Testis (tissue), 5 donors: ENCODE measurements around the gene ATAD3C. TPM values are rescaled to one million over a fixed set of nuclear protein-coding genes. Genes with fewer than 3 reads are reported as not detected.

ENCODE experiments used
- DNase-seq: peaks from one replicate; pipeline ENCODE4 v3.0.0-alpha.2; 2019
- H3K27ac ChIP-seq, 2 donors: fragments of 200-600 bp; sonication (generic); one replicate each; pipeline ENCODE4 v1.5.1; 2019
- H3K27me3 ChIP-seq: fragments of 200-600 bp; sonication (generic); one replicate; pipeline ENCODE4 v1.5.1; 2019
- H3K36me3 ChIP-seq: fragments of 200-600 bp; sonication (generic); one replicate; pipeline ENCODE4 v1.5.1; 2017; ENCODE audit warnings: low read depth; ENCODE audit errors: missing control alignments
- H3K4me1 ChIP-seq: fragments of 200-600 bp; sonication (generic); one replicate; pipeline ENCODE4 v1.5.1; 2019
- H3K4me3 ChIP-seq, 2 donors: fragments of 200-600 bp; sonication (generic); one replicate each; pipeline ENCODE4 v1.5.1; 2017 to 2019
- H3K9me3 ChIP-seq: fragments of 200-600 bp; sonication (generic); one replicate; pipeline ENCODE4 v1.5.1; 2017
- POLR2A ChIP-seq: fragments of 450-650 bp; IDR thresholded peaks from one replicate; pipeline ENCODE4 v1.6.1; 2017; ENCODE audit warnings: antibody characterized with exemption, mild to moderate bottlenecking, moderate library complexity
- WGBS, 2 donors: methylation state at CpG; one replicate each; pipeline ENCODE4 v1.1.5; 2018; 5-methylcytosine and 5-hydroxymethylcytosine counted together
- intact Hi-C: fragments of 100-400 bp; cut with DNase I; formaldehyde crosslinking; loops from one replicate; pipeline ENCODE4 v1.15.1; 2023; ENCODE audit warnings: low total_unique reads
- long read RNA-seq, 2 donors: transcript quantifications; one replicate each; lab custom pipeline, GENCODE V29; 2026
- polyA plus RNA-seq: library from polyadenylated mRNA; stranded (reverse); fragments of 350-450 nt; fragmentation: Illumina TruSeq; extraction: RNeasy Lipid Tissue Mini Kit (QIAGEN cat#74804); gene quantifications from one replicate; pipeline ENCODE4 v1.2.3, GENCODE V29; 2014; ENCODE audit warnings: low read depth, low replicate concordance; ENCODE audit not compliant: insufficient read depth
- total RNA-seq, 2 donors: library from RNA; depleted of rRNA; stranded (reverse); fragments of >200 nt; gene quantifications; one replicate each; pipeline ENCODE4 v1.2.3, GENCODE V29; 2016
- TF ChIP-seq, protein P1 (sequence below), 3 experiments: fragments of 450-650 bp in 2 of 3; fragments of 200-600 bp in 1 of 3; sonication (generic) in 1 of 3; IDR thresholded peaks; one replicate each; pipeline ENCODE4 v1.5.1; 2016 to 2019; ENCODE audit warnings: antibody characterized with exemption in 3 of 3, mild to moderate bottlenecking in 2 of 3, moderate library complexity in 1 of 3

The ATAD3C gene, protein sequence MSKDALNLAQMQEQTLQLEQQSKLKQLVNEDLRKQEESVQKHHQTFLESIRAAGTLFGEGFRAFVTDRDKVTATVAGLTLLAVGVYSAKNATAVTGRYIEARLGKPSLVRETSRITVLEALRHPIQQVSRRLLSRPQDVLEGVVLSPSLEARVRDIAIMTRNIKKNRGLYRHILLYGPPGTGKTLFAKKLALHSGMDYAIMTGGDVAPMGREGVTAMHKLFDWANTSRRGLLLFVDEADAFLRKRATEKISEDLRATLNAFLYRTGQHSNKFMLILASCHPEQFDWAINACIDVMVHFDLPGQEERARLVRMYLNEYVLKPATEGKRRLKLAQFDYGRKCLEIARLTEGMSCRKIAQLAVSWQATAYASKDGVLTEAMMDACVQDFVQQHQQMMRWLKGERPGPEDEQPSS
- total RNA-seq (1 to 10 TPM; 1.3 to 3.0 TPM), polyA plus RNA-seq (1.5 TPM)
- long read RNA-seq, donor 1 = 0 reads
- long read RNA-seq, donor 2 = 0 reads

DNA sequence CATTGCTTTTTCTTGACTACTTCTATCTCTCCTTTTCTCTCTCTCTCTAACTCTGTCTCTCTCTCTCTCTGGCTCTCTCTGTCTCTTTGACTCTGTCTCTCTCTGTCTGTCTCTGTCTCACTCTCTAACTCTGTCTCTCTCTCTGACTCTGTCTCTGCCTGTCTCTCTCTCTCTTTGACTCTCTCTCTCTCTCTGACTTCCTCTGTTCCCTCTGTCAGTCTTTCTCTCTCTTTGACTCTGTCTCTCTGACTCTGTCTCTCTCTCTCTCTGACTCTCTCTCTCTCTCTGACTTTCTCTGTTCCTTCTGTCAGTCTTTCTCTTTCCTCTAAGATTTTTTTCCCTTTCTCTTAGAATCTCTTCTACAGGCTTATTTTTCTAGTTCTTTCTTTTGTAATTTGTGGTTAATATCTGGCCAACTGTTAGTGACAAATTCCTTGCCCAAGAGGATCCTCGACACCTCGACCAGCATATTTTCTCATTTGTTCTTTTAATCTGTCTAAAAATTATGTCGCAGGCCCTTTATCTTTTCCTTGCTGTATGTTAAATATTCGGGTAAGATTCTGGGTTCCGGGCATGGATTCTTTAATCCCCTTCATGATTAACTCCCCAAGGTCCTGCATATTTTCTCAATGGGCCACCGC lies at the start of gene ATAD3C:
Gene ATAD3C, plus strand, starts transcription at position 591 of the 641 bp plus-strand sequence. CDS start 995 bp downstream, outside the sequence.
- DNase-seq = no peak
- intact Hi-C loops = no loop called here
- Histone ChIP-seq H3K27me3 (no peaks in the 10 kb centered on the region), H3K4me1 (no peaks in the 10 kb centered on the region), H3K27ac (no peak within 1 kb of the TSS), H3K9me3 (no peaks in the 10 kb centered on the region), H3K36me3 (no peaks in the 10 kb centered on the region), H3K4me3 (no peak within 1 kb of the TSS)
- 85 to 88% methylated on average over 6 of the region's 6 CpGs for WGBS, 2 donors
- TF ChIP-seq, protein P1, sequence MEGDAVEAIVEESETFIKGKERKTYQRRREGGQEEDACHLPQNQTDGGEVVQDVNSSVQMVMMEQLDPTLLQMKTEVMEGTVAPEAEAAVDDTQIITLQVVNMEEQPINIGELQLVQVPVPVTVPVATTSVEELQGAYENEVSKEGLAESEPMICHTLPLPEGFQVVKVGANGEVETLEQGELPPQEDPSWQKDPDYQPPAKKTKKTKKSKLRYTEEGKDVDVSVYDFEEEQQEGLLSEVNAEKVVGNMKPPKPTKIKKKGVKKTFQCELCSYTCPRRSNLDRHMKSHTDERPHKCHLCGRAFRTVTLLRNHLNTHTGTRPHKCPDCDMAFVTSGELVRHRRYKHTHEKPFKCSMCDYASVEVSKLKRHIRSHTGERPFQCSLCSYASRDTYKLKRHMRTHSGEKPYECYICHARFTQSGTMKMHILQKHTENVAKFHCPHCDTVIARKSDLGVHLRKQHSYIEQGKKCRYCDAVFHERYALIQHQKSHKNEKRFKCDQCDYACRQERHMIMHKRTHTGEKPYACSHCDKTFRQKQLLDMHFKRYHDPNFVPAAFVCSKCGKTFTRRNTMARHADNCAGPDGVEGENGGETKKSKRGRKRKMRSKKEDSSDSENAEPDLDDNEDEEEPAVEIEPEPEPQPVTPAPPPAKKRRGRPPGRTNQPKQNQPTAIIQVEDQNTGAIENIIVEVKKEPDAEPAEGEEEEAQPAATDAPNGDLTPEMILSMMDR (IDR thresholded peaks at IDR 0.05) = no peak
- TF ChIP-seq POLR2A = no peak

DNA sequence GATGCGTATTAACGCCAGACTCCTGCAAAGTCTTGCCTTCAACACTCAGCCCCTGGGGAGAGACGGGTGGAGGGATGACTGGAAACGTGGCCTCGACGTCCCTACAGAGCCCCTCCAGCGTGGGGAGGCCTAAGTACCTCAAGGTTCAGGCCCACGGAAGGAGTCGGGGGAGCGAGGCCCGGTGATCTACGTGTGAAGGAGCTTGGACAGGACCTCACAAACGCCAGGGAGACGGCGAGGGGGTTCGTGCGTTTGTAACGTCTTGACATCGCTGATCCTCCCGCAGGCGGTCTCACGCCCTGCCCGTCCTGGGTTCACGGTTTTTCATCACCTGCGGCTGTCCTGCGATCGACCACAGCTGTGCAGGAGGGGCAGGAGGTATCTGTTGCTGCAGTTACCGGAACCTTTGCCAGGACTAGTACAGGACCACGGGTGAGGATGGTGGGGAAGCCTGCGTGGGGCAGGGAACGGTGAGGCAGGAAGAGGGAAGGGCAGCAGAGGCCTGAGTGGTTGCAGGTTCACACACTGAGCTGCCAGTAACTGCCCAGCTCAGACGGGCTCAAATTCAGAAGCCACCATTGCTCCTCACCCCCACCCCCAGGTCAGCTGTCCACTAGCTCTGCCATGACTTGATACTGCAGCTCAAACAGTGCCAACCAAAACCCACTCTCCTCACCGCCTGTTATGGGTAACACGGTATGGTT lies 49.5 kb upstream of the ATAD3C start:
- intact Hi-C loops = no loop called here
- H3K4me1 ChIP-seq = peaks cover 18% of the 10 kb centered on the region

DNA sequence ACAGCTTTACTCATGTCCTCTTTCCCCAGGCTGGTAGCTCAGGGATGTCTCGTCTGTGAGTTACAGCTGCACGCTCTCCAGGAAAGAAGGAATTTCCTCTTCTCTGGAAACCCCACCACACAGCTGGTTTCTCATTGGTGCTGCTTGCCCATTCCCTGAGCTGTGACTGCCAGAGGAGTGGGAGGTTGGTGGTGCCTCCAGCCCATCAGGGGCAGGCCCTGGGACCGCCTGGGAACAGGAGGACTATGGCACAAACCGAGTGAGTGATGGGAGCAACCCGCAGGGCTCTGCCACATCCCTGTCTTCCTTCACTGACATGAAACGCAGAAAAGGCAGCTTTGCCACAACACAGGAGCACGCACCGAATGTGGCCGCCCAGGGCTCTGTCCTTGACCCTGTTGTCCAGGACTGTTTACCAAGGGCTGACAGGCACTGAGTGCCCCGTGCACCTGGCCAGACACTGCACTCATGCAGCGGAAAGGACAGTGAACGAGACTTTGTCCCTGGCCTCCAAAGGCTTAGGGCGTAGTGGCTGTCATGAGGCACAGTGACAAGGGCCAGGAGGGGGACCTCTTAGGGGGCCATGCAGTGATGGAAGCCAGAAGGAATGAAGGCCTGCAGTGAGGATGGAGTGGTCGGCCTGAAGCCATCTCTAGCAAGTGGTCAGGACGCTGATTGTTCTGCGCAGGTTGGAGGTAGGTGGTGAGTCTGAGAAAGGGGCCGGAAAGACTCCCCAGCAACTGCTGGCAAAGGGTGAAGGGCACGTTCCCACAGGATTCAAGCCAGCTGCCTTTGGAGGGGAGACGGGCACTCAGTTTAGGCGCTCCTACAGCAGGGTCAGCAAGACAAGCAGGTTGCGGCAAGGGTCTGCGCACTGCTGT lies 48.7 kb upstream of the ATAD3C start:
- Histone ChIP-seq H3K4me3 (no peak overlapping the region), H3K27me3 (no peaks in the 10 kb centered on the region), H3K27ac (no peak overlapping the region), H3K36me3 (no peaks in the 10 kb centered on the region), H3K4me1 (peaks cover 21% of the 10 kb centered on the region), H3K9me3 (no peaks in the 10 kb centered on the region)
- intact Hi-C loops = no loop called here
- 59 to 67% methylated on average over 21 to 22 of the region's 22 CpGs for WGBS, 2 donors
- DNase-seq = no peak
- TF ChIP-seq POLR2A = no peak
- TF ChIP-seq, protein P1 (IDR thresholded peaks at IDR 0.05) = no peak

More for the DNA sequence above, 49.5 kb upstream of the ATAD3C start:
- H3K27ac ChIP-seq = peak overlapping the region; percentile 4 to 86
- peak overlapping the region; percentile 93 to 100 for H3K4me3 ChIP-seq
- H3K9me3 ChIP-seq = no peaks in the 10 kb centered on the region
- WGBS, 2 donors = 5 to 8% methylated on average over 17 to 34 of the region's 34 CpGs
- TF ChIP-seq POLR2A = no peak
- TF ChIP-seq, protein P1 (IDR thresholded peaks at IDR 0.05) = no peak
- DNase-seq = no peak
- no peaks in the 10 kb centered on the region for H3K27me3 ChIP-seq
- H3K36me3 ChIP-seq = no peaks in the 10 kb centered on the region

DNA sequence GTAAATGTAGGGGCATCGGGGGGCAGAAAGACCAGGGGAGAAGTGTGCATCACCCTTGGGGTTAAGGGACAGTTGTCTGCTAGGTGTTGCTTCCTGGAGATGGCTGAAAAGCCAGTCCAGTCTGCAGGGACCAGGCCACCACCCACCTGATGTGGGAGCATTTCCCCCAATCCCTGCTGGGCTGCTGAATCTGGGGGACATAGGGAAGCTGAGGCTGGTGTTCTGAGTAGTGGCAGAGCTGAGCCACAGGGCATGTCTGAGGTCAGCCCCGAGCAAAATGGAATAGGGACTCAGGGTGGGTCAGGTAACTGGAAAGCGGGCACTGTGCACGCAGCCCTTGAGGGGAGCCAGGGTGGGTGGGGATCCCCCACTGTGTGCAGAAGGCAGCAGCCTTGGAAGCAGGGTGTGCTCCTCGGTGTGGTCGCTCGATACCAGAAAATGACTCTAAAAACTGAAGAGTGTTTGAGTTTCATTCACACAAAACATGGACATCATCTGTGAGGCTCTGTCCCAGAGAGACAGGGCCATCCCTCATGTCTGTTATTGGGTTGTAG lies 48.0 kb upstream of the ATAD3C start:
- 83 to 88% methylated on average over 7 of the region's 7 CpGs for WGBS, 2 donors
- no peaks in the 10 kb centered on the region for H3K36me3 ChIP-seq
- no peaks in the 10 kb centered on the region for H3K27me3 ChIP-seq
- DNase-seq = no peak
- peaks cover 28% of the 10 kb centered on the region for H3K4me1 ChIP-seq
- H3K4me3 ChIP-seq = no peak overlapping the region
- H3K9me3 ChIP-seq = no peaks in the 10 kb centered on the region
- TF ChIP-seq POLR2A = no peak
- TF ChIP-seq, protein P1 (IDR thresholded peaks at IDR 0.05) = no peak
- no peak overlapping the region for H3K27ac ChIP-seq
- intact Hi-C loops = no loop called here
